HG03575 (cell line): Measurements from ENCODE around the gene ITPR1.

Experiments used
- ATAC-seq: cut with Tn5 transposase; IDR thresholded peaks from one replicate; pipeline ENCODE4 v1.9.1; 2021; ENCODE audit not compliant: unreplicated experiment, insufficient number of reproducible peaks, low FRiP score; ENCODE audit errors: extremely low read depth

The ITPR1 gene

DNA sequence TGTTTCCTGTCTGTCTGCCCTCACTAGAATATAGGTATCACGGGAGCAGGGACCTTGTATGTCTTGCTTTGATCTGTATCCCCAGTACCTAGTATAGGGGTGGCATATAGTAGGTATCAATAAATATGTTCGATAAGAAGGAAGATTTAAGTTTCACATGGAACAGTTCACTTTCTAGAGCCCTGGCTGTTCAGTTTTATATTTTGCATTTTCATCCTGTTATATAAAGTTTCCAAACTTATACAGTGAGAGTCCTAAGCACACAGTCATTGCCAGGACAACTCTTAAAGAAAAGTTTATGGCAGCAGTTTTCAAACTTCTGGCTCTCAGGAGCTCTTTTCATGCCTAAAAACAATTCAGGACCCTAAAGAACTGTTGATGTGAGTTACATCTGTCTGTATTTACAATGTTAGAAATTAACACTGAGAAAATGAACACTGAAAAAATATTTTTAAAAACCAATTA is 13.4 kb downstream of the ITPR1 start:
- ATAC-seq, result no peak

- no peak for ATAC-seq
Observed at GRCh38 chr3:4507024-4507596, 14.0 kb downstream of the ITPR1 start.

DNA sequence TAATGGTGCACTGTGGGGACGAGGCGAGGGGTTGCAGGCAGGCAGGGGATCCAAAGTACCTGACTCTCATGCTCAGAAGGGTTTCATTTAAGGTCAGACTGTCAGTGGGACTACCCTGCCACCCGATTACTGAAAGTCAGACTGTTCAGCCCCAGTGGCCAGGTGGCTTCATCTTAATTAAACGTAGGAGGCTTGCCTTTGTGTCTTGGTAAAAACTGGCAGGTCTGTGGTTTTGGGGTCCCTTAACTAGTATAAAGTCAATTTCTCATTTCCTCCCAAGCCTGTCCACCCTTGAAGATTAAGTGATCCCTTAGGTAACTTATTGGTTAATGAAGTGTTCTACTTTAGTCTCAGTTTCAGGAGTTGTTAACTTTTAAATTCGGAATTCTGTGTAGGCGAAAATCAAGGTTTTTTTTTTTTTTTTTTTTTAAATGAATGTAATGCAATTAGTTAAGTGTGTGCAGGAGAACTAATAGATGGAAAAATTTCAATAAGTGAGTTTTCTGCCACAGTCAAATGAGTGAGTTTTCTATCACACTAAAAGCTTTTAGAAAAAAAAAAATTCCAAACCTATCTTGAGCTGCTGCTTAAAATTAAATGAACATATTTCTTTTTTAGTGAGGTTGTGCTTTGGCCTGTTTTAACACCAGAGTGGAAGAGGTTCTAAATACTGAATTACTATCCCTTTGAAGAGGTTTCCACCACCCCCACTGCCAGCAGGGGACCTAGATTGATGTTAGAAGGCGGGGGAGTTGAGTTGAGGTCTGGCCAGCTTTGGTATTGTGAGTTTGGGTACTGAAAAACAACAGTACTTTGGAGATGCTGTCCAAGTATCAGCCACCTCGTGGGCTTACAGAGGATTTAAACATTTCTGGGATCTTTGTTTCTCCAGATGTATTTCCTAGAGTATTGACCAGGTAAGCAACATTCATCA is 15.2 kb downstream of the ITPR1 start:
- peak; percentile 61 for ATAC-seq

DNA sequence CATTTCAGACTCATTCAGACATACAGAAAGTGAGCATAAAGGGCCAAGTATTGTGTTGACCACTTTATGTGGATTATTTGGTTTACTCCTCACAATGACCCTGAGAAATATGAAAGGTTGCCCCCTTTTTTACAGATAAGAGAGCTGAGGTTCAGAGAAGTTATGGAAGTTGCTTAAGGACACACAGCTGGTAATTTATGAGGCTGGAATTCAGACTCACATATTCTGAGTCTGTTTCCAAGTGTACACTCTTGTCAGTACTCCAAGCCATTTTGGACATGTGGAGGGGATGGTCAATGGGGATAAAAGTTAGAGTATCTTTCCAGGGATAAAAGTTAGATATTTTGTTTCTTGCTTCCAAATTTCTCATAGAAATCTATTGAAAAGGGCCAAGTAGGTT is 15.9 kb downstream of the ITPR1 start:
- ATAC-seq, result no peak

DNA sequence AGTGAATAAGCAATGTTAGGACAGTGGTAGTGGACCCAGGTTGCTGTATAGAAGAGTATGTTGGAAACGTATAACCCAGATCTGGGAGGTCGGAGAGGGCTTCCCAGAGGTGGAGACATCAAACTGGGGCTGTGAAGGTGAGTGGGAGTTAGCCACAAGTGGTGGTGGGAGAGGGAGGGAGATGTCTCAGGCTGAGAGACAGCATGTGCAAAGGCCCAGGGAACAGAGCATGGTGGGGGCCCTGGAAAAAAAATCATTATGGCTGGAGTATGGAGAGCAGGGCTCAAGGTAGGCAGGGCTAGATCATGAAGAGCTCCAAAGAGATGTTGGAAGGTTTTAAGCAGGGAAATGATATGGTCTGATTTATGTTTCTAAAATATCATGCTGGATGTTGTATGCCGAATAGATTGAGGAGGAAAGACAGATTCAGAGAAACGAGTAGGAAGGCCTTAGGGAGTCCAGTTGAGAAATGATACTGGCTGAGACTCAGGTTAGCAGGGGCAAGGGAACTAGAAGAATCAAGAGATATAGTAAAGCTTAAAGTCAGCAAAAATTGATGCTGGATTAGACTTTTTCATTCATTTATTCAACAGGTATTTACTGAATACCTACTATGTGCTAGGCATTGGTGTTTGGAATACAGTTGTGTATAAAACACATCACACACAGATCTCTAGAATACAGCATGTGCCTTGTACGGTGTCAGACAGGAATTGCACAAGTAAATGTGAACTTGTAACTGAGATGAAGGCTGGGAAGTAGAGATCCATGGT is 17.0 kb downstream of the ITPR1 start:
- no peak for ATAC-seq

DNA sequence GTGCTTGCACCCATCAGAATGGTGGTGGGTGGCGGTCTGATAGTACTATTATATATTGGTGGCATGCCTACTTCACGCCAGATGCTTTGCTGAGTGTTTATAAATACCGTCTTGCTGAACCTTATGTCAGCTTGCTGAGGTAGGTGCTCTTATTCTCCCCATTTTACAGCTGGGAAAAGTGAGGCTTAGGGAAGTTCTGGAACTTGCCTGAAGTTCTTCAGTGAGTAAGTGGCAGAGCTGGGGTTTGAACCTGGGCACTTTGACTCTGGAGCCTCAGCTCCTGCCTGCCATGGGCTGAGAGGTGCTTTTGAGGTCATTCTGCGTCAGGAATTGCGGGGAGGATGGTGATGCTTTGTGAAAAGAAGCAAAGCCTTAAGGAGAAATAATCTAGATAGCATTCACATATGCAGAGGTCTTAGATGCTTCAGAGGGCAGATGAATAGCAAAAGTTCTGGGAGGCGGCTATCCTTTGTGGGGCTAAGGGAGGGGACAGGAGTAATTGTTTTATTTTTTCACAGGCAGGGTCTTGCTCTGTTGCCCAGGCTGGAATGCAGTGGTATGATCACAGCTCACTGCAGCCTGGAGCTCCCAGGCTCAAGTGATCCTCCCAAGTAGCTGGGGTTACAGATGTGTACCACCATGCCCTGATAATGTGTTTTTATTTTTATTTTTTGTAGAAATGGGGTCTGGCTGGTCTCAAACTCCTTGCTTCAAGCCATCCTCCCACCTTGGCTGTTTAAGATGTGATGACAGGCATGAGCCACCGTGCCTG is 18.5 kb downstream of the ITPR1 start:
- ATAC-seq, result no peak

- no peak for ATAC-seq
Observed at GRCh38 chr3:4512895-4513616, 19.9 kb downstream of the ITPR1 start.

- no peak for ATAC-seq
Observed at GRCh38 chr3:4514321-4514720, 21.2 kb downstream of the ITPR1 start.

DNA sequence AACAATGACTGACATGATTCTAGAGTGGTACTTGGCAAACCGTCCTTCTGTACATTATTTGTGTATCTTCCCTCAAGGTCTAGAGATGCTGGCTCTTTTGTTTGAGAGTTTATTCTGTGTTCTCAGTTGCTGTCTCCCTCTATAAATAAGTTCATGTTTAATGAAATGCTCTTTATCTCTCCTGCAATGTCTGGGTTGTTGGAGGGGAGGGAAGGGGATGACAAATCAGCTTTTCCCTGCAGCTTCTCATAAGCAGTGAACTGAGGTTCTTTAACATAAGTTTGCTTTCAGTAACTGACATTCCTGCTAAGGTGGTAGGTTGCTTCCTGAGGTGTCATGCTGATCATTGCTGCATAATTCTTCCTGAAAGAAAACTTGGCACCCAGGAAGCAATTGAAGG is 21.8 kb downstream of the ITPR1 start:
- no peak for ATAC-seq

DNA sequence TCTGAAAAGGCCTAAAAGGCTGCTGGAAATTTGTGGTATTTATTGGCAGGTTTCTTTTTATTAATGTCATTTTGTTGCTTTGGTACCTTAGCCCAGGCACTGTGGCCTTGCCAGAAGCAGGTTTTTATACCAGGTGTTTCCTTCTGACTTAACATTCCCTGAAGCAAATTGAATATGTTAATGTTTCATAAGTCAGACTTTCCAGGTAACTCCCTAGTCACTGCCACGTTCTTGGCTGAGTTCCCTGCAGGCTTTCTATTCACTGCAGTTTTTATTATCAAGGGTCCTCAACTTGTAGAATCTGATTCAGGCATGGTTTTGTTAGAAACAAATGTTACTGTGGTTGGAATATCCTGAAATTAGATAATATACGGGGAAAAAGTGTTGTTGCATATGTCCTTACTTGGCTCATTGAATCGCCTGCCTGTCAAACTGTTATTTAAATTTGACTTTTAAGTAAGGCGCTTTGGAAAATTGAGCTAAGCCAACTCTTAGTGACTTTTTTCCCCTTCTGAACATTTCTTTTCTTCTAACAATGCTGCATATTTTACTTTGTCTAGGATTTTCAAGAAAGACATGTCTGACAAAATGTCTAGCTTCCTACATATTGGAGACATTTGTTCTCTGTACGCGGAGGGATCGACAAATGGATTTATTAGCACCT is 22.9 kb downstream of the ITPR1 start:
- no peak for ATAC-seq

DNA sequence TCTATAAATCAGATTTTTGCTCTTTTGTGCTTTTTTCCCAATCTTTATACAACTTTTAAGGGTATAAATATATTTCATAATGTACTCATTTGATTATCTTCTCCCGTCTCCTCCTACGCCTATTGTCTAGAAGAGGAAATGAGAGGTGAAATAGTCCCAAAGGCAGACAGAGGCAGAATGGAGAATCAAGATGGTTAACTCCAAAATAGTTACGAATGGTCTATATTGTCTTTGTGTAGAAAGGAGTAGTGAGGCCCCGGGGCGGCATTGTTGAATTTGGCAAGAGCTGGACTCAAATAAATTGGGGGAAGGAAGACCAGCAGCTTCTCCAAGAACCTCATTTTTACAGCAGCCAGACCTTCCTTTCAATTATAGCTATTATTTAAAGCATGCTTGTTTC is 23.9 kb downstream of the ITPR1 start:
- no peak for ATAC-seq

DNA sequence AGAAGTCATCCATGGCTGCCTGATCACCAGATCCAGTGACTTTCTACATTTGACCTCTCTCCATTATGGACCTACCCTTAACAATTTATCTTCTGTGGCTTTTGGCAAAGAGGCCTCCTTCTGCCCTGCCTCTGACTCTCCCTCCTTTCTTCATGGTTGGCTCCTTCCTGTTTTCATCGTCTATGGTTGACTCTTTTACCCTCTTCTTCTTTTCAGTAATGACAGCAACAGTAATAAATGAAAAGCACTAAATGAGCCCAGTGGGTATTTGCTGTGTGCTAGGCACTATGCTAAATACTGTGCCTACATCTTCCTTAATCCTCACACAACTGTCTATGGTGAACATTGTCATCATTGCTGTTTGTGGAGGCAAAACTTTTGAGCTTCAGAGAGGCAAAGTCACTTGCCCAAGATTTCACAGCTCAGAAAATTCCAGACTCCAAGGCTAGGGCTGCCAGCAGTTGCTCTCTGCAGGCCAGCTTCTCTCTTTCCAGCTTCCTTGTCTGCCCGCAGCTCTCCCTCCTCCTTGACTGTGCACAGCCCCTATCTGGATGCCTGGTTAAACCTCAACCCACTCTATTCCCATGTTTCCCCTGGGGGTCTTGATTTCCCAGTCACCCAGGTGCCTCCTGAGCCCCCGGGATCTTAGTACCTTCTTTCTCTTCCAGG is 24.6 kb downstream of the ITPR1 start:
- ATAC-seq, result no peak

DNA sequence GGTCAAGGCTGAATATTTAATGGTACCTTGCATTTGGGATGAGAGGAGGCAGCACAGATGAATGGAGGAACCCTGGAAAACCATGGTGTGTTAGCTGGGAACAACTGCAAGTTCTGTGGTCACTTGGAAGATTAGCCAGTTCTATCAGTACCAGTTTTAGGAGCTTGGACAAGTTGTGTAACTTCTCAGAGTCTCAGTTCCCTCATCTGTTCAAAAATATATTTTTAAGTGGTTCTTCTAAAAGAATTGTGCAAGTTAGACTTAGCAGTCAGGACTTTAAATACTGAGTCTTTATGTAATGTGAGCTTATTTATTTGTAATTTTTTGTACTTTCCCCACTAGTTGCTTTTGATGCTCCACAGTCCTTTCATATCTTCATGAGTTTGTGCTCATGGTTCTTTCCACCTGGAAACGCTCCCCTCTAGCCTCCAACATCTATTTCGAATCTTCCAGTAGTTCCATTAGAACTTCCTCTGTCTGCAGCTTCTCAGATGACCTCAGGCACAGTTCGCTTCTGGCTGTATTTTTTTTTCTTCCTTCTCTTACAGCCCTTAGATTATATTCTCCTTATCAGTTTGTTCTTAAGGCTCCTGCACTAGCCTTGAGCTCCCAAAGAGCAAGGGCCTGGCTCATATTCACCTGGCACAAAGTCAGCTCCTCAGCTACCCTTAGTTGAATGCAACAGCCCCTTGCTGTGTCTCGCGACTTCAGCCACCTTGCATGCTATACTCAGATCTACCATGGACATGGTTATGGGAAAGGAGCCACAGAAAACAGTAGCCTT is 27.1 kb downstream of the ITPR1 start:
- no peak for ATAC-seq

GRCh38 chr3:4522947-4523346 is 29.8 kb downstream of the ITPR1 start:
- no peak for ATAC-seq

- no peak for ATAC-seq
Observed at GRCh38 chr3:4523710-4524698, 30.9 kb downstream of the ITPR1 start.
